Measurements from ENCODE around the gene ATP9B.
A peak's percentile ranks its signal among the peaks of the same experiment; 100 is the strongest.

The ATP9B gene

GRCh38 chr18:79422022-79422782 is 353.0 kb downstream of the ATP9B start:
- TF ChIP-seq CTCF (IDR thresholded peaks at IDR 0.05; ENCODE audit: low read depth, low read length) = no peak
- peak; percentile 16 for DNase-seq (ENCODE audit: extremely low read depth, low read depth)

- TF ChIP-seq CTCF (IDR thresholded peaks at IDR 0.05; ENCODE audit: low read depth, low read length) = no peak
- no peak for DNase-seq (ENCODE audit: extremely low read depth, low read depth)
These were observed 353.6 kb downstream of the ATP9B start for GRCh38 chr18:79422783-79423165.

- DNase-seq (ENCODE audit: extremely low read depth, low read depth) = no peak
- TF ChIP-seq CTCF (IDR thresholded peaks at IDR 0.05; ENCODE audit: low read depth, low read length) = no peak
These were observed 354.2 kb downstream of the ATP9B start for GRCh38 chr18:79423211-79424007.

GRCh38 chr18:79424008-79424565 is 354.9 kb downstream of the ATP9B start:
- DNase-seq (ENCODE audit: extremely low read depth, low read depth) = no peak
- TF ChIP-seq CTCF (IDR thresholded peaks at IDR 0.05; ENCODE audit: low read depth, low read length) = no peak

GRCh38 chr18:79424880-79425568 is 355.8 kb downstream of the ATP9B start:
- TF ChIP-seq CTCF (IDR thresholded peaks at IDR 0.05; ENCODE audit: low read depth, low read length) = no peak
- no peak for DNase-seq (ENCODE audit: extremely low read depth, low read depth)

GRCh38 chr18:79425569-79425886 is 356.3 kb downstream of the ATP9B start:
- DNase-seq (ENCODE audit: extremely low read depth, low read depth) = no peak
- no peak for TF ChIP-seq CTCF (IDR thresholded peaks at IDR 0.05; ENCODE audit: low read depth, low read length)
